ENCODE measurements around the gene KRT82. TPM values are rescaled to one million over a fixed set of nuclear protein-coding genes. Genes with fewer than 3 reads are reported as not detected.

Gene KRT82
- total and polyA plus RNA-seq, 10 donors: 0.04 TPM; not detected in 9

- Histone ChIP-seq H3K9me3 (peaks cover 0 to 9% (median 0%) of the 10 kb centered on the region in 8 donors), H3K27ac (peak overlapping the region in 3 of 8 donors; percentile 37 to 55 (median 46)), H3K4me1 (peaks cover 0 to 12% (median 0%) of the 10 kb centered on the region in 6 donors), H3K27me3 (replicated peaks in 1 of 7) (peaks cover 0 to 24% (median 0%) of the 10 kb centered on the region in 7 donors), H3K36me3 (no peaks in the 10 kb centered on the region), H3K4me3 (no peak overlapping the region)
- WGBS, 5 donors: 81 to 92% (median 86%) methylated on average over 3 of the region's 3 CpGs
- TF ChIP-seq POLR2A (IDR thresholded peaks at IDR 0.05) (no peak), CTCF (IDR thresholded peaks at IDR 0.05 in 8 of 11, conservative IDR thresholded peaks at IDR 0.05 in 3 of 11) (no peak), POLR2AphosphoS5 (IDR thresholded peaks at IDR 0.05) (no peak)
- peak; percentile 35 for DNase-seq
- intact Hi-C loops (cut with DNase I; ENCODE audit: low total_unique reads): loop anchor here (5.0 to 10.0 kb wide), 2 partner anchors 506 to 613 kb away; no protein-coding TSS in a partner anchor
Measured at GRCh38 chr12:52371716-52372115, 34.4 kb downstream of the KRT82 start.

GRCh38 chr12:52370926-52371608 is 35.1 kb downstream of the KRT82 start:
- Histone ChIP-seq H3K27me3 (replicated peaks in 1 of 7) (peaks cover 0 to 24% (median 0%) of the 10 kb centered on the region in 7 donors), H3K27ac (peak overlapping the region in 4 of 8 donors; percentile 0 to 46 (median 26)), H3K36me3 (no peaks in the 10 kb centered on the region), H3K4me3 (no peak overlapping the region), H3K4me1 (peaks cover 0 to 12% (median 0%) of the 10 kb centered on the region in 6 donors), H3K9me3 (peaks cover 0 to 9% (median 0%) of the 10 kb centered on the region in 8 donors)
- DNase-seq: peak; percentile 54
- 72 to 82% (median 77%) methylated on average over 11 to 12 of the region's 12 CpGs for WGBS, 5 donors
- intact Hi-C loops (cut with DNase I; ENCODE audit: low total_unique reads): loop anchor here (5.0 to 10.0 kb wide), 2 partner anchors 506 to 614 kb away; no protein-coding TSS in a partner anchor
- peak in 1 of 3 donors; percentile 23 for TF ChIP-seq POLR2AphosphoS5 (IDR thresholded peaks at IDR 0.05)
- TF ChIP-seq POLR2A (IDR thresholded peaks at IDR 0.05): no peak
- TF ChIP-seq CTCF (IDR thresholded peaks at IDR 0.05 in 8 of 11, conservative IDR thresholded peaks at IDR 0.05 in 3 of 11): no peak

- Histone ChIP-seq H3K4me1 (peaks cover 0 to 12% (median 0%) of the 10 kb centered on the region in 6 donors), H3K9me3 (peaks cover 0 to 9% (median 0%) of the 10 kb centered on the region in 8 donors), H3K4me3 (no peak overlapping the region), H3K27ac (no peak overlapping the region), H3K27me3 (replicated peaks in 1 of 7) (peaks cover 0 to 24% (median 0%) of the 10 kb centered on the region in 7 donors), H3K36me3 (no peaks in the 10 kb centered on the region)
- DNase-seq: peak; percentile 44
- TF ChIP-seq POLR2AphosphoS5 (IDR thresholded peaks at IDR 0.05): no peak
- no peak for TF ChIP-seq POLR2A (IDR thresholded peaks at IDR 0.05)
- no peak for TF ChIP-seq CTCF (IDR thresholded peaks at IDR 0.05 in 8 of 11, conservative IDR thresholded peaks at IDR 0.05 in 3 of 11)
- WGBS, 5 donors: 50 to 83% (median 75%) methylated on average over 2 to 6 of the region's 6 CpGs
- intact Hi-C loops (cut with DNase I; ENCODE audit: low total_unique reads): loop anchor here (5.0 to 10.0 kb wide), 2 partner anchors 507 to 615 kb away; no protein-coding TSS in a partner anchor
Measured at GRCh38 chr12:52369809-52370208, 36.3 kb downstream of the KRT82 start.

GRCh38 chr12:52369211-52369610 is 36.9 kb downstream of the KRT82 start:
- no peak for TF ChIP-seq POLR2AphosphoS5 (IDR thresholded peaks at IDR 0.05)
- TF ChIP-seq CTCF (IDR thresholded peaks at IDR 0.05 in 8 of 11, conservative IDR thresholded peaks at IDR 0.05 in 3 of 11): no peak
- no peak for TF ChIP-seq POLR2A (IDR thresholded peaks at IDR 0.05)
- no peak overlapping the region for H3K27ac ChIP-seq
- intact Hi-C loops (cut with DNase I; ENCODE audit: low total_unique reads): no loop called here
- H3K27me3 ChIP-seq (replicated peaks in 1 of 7): peaks cover 0 to 24% (median 0%) of the 10 kb centered on the region in 7 donors
- peaks cover 0 to 12% (median 0%) of the 10 kb centered on the region in 6 donors for H3K4me1 ChIP-seq
- H3K4me3 ChIP-seq: no peak overlapping the region
- DNase-seq: peak; percentile 35
- WGBS, 5 donors: 59 to 86% (median 71%) methylated on average over 3 of the region's 3 CpGs
- peaks cover 0 to 7% (median 0%) of the 10 kb centered on the region in 8 donors for H3K9me3 ChIP-seq
- H3K36me3 ChIP-seq: no peaks in the 10 kb centered on the region

Measured in spleen (tissue), 11 donors.